HL-60/S4 treated with retinoic acid at 250 ng/mL for 4 days and 3 days (cell line): Measurements from ENCODE around the gene TTC9B.

ENCODE experiments used
- in situ Hi-C: fragments of 300-500 bp; cut with MboI; formaldehyde crosslinking; loops from 2 replicates; pipeline ENCODE4 v1.7.0; 2022; ENCODE audit warnings: low sequenced_read_pairs

Gene TTC9B

DNA sequence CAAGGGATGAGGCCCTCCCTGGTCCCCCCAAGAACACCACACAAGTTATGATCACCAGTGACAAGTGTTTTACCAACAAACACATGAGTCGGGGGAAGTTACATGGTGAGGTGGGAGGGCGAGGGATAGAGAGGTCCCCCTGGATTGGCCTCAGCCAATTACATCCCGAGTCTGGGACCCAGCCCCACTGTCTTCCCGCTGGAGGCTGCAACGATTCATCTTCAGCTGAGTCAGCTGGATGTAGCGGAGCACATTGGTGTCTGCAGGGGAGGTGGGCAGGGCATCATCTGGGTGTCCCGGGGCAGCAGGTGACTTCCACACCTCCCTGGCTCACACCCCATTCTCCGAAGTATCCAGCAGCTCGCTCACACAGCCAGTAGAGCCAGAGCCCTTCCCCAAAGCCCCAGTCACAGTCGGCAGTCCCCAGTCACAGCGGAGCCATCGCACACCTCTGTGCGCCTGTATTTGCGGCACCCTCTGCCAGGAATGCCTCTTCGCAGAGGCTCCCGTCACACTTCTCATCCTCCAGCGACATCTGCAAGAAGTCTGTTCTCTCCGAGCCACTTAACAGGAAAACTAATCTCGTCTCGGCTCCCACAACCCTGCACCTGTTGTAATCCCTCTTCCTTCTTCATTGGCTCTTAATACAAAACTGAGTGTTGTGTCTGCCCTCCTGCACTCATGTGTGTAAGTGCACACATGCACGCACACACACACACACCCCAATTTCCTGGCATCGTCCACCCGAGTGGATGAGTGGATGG lies 2.0 kb downstream of the TTC9B start:
- in situ Hi-C loops: no loop called here

DNA sequence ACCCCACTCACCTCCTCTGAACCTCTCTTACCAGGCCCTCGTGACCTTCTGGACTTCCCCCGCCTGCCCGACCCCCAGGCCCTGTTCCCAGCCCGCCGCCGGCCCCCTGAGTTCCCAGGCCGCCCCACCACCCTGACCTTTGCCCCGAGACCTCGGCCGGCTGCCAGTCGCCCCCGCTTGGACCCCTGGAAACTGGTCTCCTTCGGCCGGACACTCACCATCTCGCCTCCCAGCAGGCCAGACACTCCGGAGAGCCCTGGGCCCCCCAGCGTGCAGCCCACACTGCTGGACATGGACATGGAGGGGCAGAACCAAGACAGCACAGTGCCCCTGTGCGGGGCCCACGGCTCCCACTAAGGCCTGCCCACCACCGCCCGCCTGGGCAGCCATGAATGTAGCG lies 3.2 kb downstream of the TTC9B start:
- in situ Hi-C loops: no loop called here

- in situ Hi-C loops: no loop called here
Measured at GRCh38 chr19:40213882-40214570, 4.2 kb downstream of the TTC9B start.

DNA sequence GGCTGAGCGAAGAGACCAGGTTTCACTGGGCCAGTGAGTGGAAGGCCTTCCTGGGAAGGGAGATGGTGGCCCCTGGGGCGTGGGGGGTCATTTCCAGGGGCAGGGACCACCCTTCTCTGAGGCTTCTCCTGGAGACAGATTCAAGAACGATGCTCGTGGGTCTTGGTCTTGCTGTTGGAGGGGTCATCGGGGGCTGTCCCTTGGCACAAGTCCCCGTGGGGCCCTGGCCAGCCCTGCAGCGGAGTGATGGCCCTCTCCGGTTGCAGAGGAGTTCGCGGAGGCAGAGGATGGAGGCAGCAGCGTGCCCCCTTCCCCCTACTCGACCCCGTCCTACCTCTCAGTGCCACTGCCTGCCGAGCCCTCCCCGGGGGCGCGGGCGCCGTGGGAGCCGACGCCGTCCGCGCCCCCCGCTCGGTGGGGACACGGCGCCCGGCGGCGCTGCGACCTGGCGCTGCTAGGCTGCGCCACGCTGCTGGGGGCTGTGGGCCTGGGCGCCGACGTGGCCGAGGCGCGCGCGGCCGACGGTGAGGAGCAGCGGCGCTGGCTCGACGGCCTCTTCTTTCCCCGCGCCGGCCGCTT lies 4.8 kb downstream of the TTC9B start:
- in situ Hi-C loops: no loop called here

DNA sequence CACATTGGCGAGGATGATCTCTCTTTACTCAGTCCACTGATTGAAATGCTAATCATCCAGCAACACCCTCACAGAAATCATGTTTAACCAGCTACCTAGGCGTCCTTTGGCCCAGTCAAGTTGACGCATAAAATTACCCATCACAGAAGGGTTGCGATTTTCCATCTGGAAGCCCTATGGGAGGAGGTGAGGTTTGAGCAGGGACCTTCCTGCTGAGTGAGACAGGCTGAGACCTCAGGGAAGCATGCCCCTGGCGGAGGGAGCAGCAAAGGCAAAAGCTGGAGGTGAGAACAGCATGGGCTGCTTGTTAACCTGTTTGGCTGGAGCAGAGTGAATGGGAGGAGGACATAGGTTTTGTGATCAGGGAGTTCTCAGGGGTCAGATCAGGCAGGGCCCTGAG lies 7.3 kb downstream of the TTC9B start:
- in situ Hi-C loops: no loop called here

DNA sequence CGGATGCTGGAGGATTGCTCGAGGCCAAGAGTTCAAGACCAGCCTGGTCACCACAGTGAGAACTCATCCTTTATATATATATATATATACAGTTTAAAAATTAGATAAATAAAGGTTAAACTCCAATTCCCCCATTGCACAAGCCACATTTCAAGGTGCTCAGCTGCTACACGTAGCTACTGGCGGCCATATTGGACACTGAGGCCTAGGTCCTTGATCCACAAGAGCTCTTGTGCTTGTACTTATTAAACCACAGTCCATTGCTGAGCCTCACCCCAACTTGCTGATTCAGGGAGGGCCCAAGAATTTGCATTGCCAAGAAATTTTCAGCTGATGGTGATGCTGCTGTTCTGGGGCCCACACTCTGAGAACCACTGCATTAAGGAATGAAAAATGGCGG lies 9.6 kb downstream of the TTC9B start:
- in situ Hi-C loops: no loop called here

DNA sequence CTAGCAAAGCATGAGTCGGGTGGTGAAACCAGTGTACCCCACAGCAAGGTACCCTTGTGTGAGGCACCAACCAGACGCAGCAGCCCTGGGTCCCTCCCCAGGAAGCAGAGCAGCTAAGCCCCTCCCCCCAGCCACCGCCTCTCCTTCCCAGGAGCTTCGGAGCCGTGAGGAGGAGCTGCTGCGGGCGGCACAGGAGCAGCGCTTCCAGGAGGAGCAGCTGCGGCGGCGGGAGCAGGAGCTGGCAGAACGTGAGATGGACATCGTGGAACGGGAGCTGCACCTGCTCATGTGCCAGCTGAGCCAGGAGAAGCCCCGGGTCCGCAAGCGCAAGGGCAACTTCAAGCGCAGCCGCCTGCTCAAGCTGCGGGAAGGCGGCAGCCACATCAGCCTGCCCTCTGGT lies 12.4 kb downstream of the TTC9B start:
- in situ Hi-C loops: no loop called here

DNA sequence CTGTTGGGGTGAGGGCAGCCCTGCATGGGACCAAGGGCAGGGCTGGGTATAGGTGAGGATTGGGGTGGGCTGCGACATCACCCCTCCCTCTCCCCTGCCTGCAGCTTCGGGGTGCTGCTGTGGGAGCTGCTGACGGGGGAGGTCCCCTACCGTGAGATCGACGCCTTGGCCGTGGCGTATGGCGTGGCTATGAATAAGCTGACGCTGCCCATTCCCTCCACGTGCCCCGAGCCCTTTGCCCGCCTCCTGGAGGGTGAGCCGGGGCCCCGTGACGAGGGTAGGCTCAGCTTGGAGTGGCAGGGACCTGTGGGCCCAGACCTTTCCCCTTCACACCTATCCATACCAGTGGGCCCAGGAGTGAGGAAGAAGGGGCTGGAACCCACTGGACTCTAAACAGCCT lies 13.8 kb downstream of the TTC9B start:
- in situ Hi-C loops: no loop called here

DNA sequence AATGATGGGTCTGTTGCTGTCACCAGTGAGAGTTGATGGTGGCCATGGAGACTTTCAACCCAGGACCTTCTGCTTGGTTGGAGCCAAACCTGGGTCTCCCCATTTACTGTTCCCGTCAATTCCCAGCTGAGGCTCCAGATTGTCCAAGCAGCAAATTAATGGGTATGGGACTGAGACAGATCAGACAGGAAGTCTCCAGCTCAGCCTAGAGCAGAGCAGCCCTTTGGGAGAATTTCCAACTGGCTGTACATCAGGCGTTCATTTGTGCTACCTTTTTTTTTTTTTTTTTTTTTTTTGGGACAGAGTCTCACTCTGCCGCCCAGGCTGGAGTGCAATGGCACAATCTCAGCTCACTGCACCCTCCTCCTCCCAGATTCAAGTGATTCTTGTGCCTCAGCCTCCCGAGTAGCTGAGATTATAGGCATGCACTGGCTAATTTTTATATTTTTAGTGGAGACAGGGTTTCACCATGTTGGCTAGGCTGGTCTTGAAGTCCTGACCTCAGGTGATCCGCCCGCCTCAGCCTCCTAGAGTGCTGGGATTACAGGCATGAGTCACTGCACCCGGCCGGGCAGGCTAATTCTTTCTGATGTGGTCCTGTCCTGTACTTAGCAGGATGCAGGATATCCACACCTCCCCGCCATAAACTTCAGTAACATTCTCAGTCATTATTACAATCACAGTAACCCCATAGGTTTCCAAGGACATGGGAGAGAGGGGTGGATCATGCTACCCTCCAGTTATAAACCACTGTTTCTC lies 17.7 kb downstream of the TTC9B start:
- in situ Hi-C loops: no loop called here

DNA sequence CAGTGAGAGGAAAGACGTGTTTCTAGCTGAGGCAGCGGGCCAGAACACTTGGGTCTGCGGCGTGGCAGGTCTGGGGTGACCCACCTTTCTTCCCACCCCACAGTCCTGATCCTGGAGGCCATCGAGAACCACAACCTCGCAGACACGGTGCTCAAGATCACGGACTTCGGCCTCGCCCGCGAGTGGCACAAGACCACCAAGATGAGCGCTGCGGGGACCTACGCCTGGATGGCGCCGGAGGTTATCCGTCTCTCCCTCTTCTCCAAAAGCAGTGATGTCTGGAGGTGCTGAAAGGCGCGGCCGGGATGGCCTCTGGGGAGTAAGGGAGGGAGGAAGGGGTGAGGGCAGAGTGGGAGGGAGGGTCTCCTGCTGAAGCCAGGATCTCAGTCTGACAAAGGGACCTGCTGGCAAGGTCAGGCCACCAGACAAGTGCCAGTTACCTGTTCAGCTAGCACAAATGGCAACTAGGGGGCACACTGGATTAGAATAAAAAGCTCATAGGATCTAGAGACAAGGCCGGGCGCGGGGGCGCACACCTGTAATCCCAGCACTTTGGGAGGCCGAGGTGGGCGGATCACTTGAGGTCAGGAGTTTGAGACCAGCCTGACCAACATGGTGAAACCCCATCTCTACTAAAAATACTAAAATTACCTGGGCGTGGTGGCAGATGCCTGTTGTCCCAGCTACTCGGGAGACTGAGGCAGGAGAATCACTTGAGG lies 19.8 kb downstream of the TTC9B start:
- in situ Hi-C loops: no loop called here

DNA sequence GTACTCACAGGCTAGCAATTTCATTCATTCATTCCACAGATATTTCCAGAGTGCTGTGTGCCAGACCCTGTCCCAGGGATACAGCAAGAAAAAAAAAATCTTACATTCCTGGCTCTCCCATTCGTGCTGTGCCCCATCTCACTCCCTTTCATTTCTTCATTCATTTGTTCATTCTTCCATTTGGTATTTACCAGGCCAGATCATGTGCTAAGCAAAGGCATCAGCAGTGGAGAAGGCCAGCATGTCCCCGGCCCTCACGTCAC lies 24.7 kb downstream of the TTC9B start:
- in situ Hi-C loops: no loop called here

- in situ Hi-C loops: no loop called here
Measured at GRCh38 chr19:40192758-40193586, 25.2 kb downstream of the TTC9B start.

DNA sequence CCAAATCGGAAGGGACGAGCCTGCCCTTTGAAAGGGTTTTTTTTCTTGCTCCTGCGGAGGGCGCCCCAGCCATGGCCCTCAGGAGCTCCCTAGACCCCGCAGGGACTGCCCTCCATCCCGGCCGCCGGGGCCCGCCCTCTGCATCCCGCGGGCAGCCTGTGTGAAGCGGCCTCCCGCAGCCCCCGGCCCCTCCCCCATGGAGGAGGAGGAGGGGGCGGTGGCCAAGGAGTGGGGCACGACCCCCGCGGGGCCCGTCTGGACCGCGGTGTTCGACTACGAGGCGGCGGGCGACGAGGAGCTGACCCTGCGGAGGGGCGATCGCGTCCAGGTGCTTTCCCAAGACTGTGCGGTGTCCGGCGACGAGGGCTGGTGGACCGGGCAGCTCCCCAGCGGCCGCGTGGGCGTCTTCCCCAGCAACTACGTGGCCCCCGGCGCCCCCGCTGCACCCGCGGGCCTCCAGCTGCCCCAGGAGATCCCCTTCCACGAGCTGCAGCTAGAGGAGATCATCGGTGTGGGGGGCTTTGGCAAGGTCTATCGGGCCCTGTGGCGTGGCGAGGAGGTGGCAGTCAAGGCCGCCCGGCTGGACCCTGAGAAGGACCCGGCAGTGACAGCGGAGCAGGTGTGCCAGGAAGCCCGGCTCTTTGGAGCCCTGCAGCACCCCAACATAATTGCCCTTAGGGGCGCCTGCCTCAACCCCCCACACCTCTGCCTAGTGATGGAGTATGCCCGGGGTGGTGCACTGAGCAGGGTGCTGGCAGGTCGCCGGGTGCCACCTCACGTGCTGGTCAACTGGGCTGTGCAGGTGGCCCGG lies 26.1 kb downstream of the TTC9B start:
- in situ Hi-C loops: no loop called here

DNA sequence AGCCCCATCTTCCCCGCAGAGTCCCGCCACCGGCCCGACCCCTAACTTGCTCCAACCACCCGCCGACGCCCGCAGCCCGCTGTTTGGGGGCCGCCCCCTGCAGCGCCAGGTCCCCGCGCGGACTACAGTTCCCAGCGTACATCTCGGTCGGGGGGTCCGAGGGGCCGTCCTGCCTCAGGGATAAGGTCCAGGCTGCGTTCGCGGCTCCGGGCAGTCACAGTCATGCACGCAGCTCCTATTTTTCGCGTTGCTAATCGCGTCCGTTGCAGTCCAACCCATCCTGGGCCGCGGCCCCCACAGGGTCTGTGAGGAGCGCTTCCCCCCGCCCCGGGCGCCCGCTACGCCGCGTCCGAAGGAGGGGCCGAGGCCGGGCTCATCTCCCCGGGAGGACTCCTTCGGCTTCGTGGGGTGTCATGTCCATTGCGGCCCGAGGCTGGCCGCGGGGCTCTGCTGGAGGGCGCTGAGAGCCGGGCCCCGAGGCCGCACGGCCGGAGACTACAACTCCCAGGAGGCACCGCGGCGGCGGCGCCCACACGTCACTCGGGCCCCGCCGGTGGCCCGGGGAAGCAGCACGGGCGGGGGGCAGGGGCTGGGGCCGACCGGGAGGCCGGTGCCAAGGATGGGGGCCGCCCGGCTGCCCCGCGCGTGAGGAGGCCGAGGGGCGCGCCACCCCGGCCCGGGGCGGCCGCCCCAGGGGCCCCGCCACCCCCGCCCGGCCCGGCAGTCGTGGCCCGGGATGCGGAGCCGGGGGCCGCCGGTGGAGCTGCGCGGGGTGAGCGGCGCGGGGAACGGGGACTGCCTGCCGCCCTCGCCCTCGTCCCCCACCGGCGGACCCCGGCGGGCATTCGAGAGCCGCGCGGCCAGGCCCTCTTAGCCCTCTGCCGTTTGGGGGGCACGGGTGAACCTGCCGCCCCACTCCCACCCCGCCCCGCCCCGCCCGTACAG lies 27.0 kb downstream of the TTC9B start, which contains the start of gene MAP3K10:
Gene MAP3K10 (plus strand): TSS at position 536 of the 945 bp plus-strand sequence. CDS start 606 bp downstream, outside the sequence.
- in situ Hi-C loops: no loop called here

- in situ Hi-C loops: no loop called here
Measured at GRCh38 chr19:40184273-40184672, 33.9 kb downstream of the TTC9B start.

DNA sequence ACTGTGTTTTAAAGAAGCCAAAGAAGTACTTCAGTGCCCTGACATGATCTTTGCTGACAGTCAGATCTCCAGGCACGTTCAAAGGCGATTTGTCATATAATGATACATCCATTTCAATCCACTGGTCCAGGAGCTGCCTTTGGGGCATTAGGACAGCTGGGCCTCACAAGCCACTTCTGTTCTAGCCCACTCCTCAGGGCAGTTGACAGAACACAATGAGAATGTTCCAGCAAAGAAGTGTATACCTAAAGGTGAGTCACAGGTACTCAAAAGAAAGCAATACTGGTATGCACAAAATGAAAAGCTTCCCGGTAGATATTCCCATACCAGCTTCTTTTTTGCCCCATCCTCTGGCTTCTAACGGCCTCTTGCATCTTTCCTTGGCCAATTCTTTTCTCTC lies 39.4 kb downstream of the TTC9B start:
- in situ Hi-C loops: no loop called here

GRCh38 chr19:40177286-40178070 lies 40.7 kb downstream of the TTC9B start:
- in situ Hi-C loops: no loop called here
